ENCODE measurements around the gene CEACAM21.

CEACAM21 gene

GRCh38 chr19:41575998-41576397, at the start of gene CEACAM21:
Gene CEACAM21 (plus strand): TSS chr19:41576166. CDS start chr19:41576275, 109 bp downstream.
- DNase-seq (ENCODE audit: low read depth), result no peak

- no peak for DNase-seq (ENCODE audit: low read depth)
These were observed 48.9 kb upstream of the CEACAM21 start for GRCh38 chr19:41527089-41527488.

GRCh38 chr19:41528106-41528505, 47.9 kb upstream of the CEACAM21 start:
- DNase-seq (ENCODE audit: low read depth), result no peak

GRCh38 chr19:41529484-41530183, 46.3 kb upstream of the CEACAM21 start:
- no peak for DNase-seq (ENCODE audit: low read depth)

- no peak for DNase-seq (ENCODE audit: low read depth)
These were observed 45.8 kb upstream of the CEACAM21 start for GRCh38 chr19:41530184-41530534.

GRCh38 chr19:41530761-41531301, 45.1 kb upstream of the CEACAM21 start:
- no peak for DNase-seq (ENCODE audit: low read depth)

- peak; percentile 24 for DNase-seq (ENCODE audit: low read depth)
These were observed 44.3 kb upstream of the CEACAM21 start for GRCh38 chr19:41531438-41532311.

GRCh38 chr19:41532526-41532925, 43.4 kb upstream of the CEACAM21 start:
- DNase-seq (ENCODE audit: low read depth), result no peak

- no peak for DNase-seq (ENCODE audit: low read depth)
These were observed 42.2 kb upstream of the CEACAM21 start for GRCh38 chr19:41533671-41534215.

- DNase-seq (ENCODE audit: low read depth), result no peak
These were observed 40.8 kb upstream of the CEACAM21 start for GRCh38 chr19:41535029-41535622.

- DNase-seq (ENCODE audit: low read depth), result no peak
These were observed 38.2 kb upstream of the CEACAM21 start for GRCh38 chr19:41537789-41538188.

GRCh38 chr19:41540041-41540695, 35.8 kb upstream of the CEACAM21 start:
- DNase-seq (ENCODE audit: low read depth), result no peak

GRCh38 chr19:41541990-41542584, 33.9 kb upstream of the CEACAM21 start:
- DNase-seq (ENCODE audit: low read depth), result no peak

- DNase-seq (ENCODE audit: low read depth), result no peak
These were observed 33.3 kb upstream of the CEACAM21 start for GRCh38 chr19:41542622-41543021.

- no peak for DNase-seq (ENCODE audit: low read depth)
These were observed 32.4 kb upstream of the CEACAM21 start for GRCh38 chr19:41543582-41543981.

GRCh38 chr19:41545547-41545946, 30.4 kb upstream of the CEACAM21 start:
- no peak for DNase-seq (ENCODE audit: low read depth)

- no peak for DNase-seq (ENCODE audit: low read depth)
These were observed 29.6 kb upstream of the CEACAM21 start for GRCh38 chr19:41546386-41546789.

- no peak for DNase-seq (ENCODE audit: low read depth)
These were observed 29.0 kb upstream of the CEACAM21 start for GRCh38 chr19:41546961-41547360.

- DNase-seq (ENCODE audit: low read depth), result no peak
These were observed 28.4 kb upstream of the CEACAM21 start for GRCh38 chr19:41547569-41547968.

- no peak for DNase-seq (ENCODE audit: low read depth)
These were observed 27.9 kb upstream of the CEACAM21 start for GRCh38 chr19:41548047-41548446.

- DNase-seq (ENCODE audit: low read depth), result no peak
These were observed 26.8 kb upstream of the CEACAM21 start for GRCh38 chr19:41548954-41549688.
